ENCODE results near the gene RSPRY1. TPM values are rescaled to one million over a fixed set of nuclear protein-coding genes. Genes with fewer than 3 reads are reported as not detected.

Gene RSPRY1
- total and polyA plus RNA-seq, 2 of the 8 experiments (the other 6 are each of a cell fraction or from before 2014, with no cell fraction given): 11.5 to 32.5 TPM

DNA sequence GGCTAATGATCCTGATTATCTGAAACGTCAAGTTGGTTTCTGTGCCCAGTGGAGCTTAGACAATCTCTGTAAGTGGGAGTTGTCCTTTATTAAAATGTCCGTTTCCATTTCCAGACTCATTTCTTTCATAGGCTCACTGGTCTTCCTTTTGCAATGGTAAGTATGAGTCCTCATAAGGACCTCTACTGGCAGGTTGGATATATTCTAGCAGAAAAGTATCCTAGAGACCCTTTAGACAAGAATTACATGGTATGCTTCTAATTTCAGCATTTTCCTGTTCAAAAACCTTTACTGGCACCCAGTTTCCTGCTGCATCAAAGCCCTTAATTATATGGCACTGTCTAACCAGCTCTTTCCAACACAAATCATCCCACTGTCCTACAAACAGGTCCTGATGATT is 30.8 kb downstream of the RSPRY1 start:
- Histone ChIP-seq H4K91ac (replicated peaks; ENCODE audit: insufficient read length, low read length) (no peak overlapping the region), H2BK5ac (ENCODE audit: low read depth, low read length) (no peak overlapping the region), H3K4me2 (ENCODE audit: insufficient read depth in 1 of 2, low read depth in 2 of 2, low read length in 2 of 2) (no peak overlapping the region), H3K14ac (ENCODE audit: insufficient read length) (no peak overlapping the region), H3K79me2 (ENCODE audit: control insufficient read depth in 1 of 2, insufficient read depth in 2 of 2, low read length in 2 of 2) (no peaks in the 10 kb centered on the region), H3K79me1 (ENCODE audit: low read depth, low read length) (no peaks in the 10 kb centered on the region), H3K56ac (replicated peaks; ENCODE audit: insufficient read length, low read depth, low read length) (no peak overlapping the region), H3K4me3 (ENCODE audit: extremely low read depth in 1 of 4, insufficient read depth in 2 of 4, low read depth in 3 of 4, low read length in 4 of 4) (no peak overlapping the region), H3K27ac (ENCODE audit: low read depth, low read length) (no peak overlapping the region), H3K18ac (ENCODE audit: extremely low read depth, low read length) (no peak overlapping the region), H3K36me3 (ENCODE audit: control insufficient read depth in 2 of 4, insufficient read depth in 4 of 4, low read length in 3 of 4) (peaks cover 7 to 65% (median 30%) of the 10 kb centered on the region in 4 experiments; a peak in 7 of 8 replicates), H4K20me1 (replicated peaks in 1 of 2; ENCODE audit: control insufficient read depth in 1 of 2, insufficient read depth in 2 of 2, low read length in 2 of 2) (peaks cover 0 to 2% of the 10 kb centered on the region in 2 experiments), H3K4ac (replicated peaks; ENCODE audit: insufficient read length, low read depth, low read length) (no peak overlapping the region), H4K8ac (ENCODE audit: extremely low read depth, insufficient read depth, low read length) (no peak overlapping the region), H3K9me3 (ENCODE audit: insufficient read depth in 2 of 2, low read depth in 1 of 2, low read length in 1 of 2) (no peaks in the 10 kb centered on the region), H3K4me1 (replicated peaks in 1 of 4; ENCODE audit: control insufficient read depth in 3 of 4, insufficient read depth in 4 of 4, low read length in 3 of 4) (no peaks in the 10 kb centered on the region), H3K23me2 (ENCODE audit: low read depth, low read length) (no peaks in the 10 kb centered on the region), H3K23ac (ENCODE audit: insufficient read length) (no peak overlapping the region), H2BK20ac (ENCODE audit: low read length) (no peak overlapping the region), H2AFZ (ENCODE audit: low read length) (no peak overlapping the region), H2BK12ac (ENCODE audit: low read depth, low read length) (no peak overlapping the region), H3K27me3 (replicated peaks in 1 of 4; ENCODE audit: control insufficient read depth in 3 of 4, extremely low read depth in 1 of 4, insufficient read depth in 3 of 4, low read length in 3 of 4) (no peaks in the 10 kb centered on the region), H2BK15ac (ENCODE audit: low read length) (no peak overlapping the region), H4K5ac (ENCODE audit: insufficient read length, low read depth, low read length) (no peak overlapping the region), H3K9ac (replicated peaks in 1 of 4; ENCODE audit: extremely low read depth in 1 of 4, low read depth in 3 of 4, low read length in 3 of 4) (no peak overlapping the region), H2AK5ac (ENCODE audit: low read depth, low read length) (no peak overlapping the region), H2BK120ac (replicated peaks; ENCODE audit: low read depth, low read length) (no peak overlapping the region)
- FAIRE-seq (no peak), DNase-seq (ENCODE audit: low read depth in 1 of 2, low spot score in 2 of 2) (no peak)
- CTCF ChIA-PET (ENCODE audit: partially characterized antibody): interaction anchor here (1.1 kb wide), 1 partner anchor 12 kb away, joined by 4 read pairs; no protein-coding TSS in a partner anchor
- POLR2A ChIA-PET (ENCODE audit: partially characterized antibody): no interaction called here
- WGBS, 2 experiments (ENCODE audit: extremely low coverage in 1 of 2, insufficient coverage in 1 of 2, insufficient read length in 1 of 2, insufficient replicate concordance in 2 of 2, low coverage in 1 of 2, low lambda C conversion rate in 2 of 2, missing lambda C conversion rate in 1 of 2): 77% methylated on average over 2 of the region's 2 CpGs; no CpG with 5 or more reads in 1 of the 2 experiments
- TF ChIP-seq SP4 (IDR thresholded peaks at IDR 0.05; ENCODE audit: low read length) (no peak), EGR1 (IDR thresholded peaks at IDR 0.05; ENCODE audit: borderline replicate concordance, low read depth, low read length) (no peak), CHD2 (IDR thresholded peaks at IDR 0.05; ENCODE audit: low read length) (no peak), RNF2 (IDR thresholded peaks at IDR 0.05; ENCODE audit: borderline replicate concordance, low read depth, low read length, missing control alignments, poor library complexity, severe bottlenecking) (no peak), JUND (IDR thresholded peaks at IDR 0.05; ENCODE audit: low read length) (no peak), BRCA1 (IDR thresholded peaks at IDR 0.05; ENCODE audit: low read depth, low read length) (no peak), POLR2AphosphoS5 (IDR thresholded peaks at IDR 0.05; ENCODE audit: low read depth, low read length) (no peak), SP1 (IDR thresholded peaks at IDR 0.05; ENCODE audit: low read depth, low read length) (no peak), EP300 (IDR thresholded peaks at IDR 0.05; ENCODE audit: borderline replicate concordance in 1 of 2, low read depth in 2 of 2, low read length in 2 of 2) (no peak), NRF1 (IDR thresholded peaks at IDR 0.05; ENCODE audit: low read depth, low read length) (no peak), SIN3A (conservative IDR thresholded peaks at IDR 0.05 in 1 of 2, IDR thresholded peaks at IDR 0.05 in 1 of 2; ENCODE audit: low read depth in 1 of 2, low read length in 2 of 2) (no peak), CHD1 (IDR thresholded peaks at IDR 0.05; ENCODE audit: low read depth, low read length) (no peak), RAD21 (IDR thresholded peaks at IDR 0.05 in 1 of 2, conservative IDR thresholded peaks at IDR 0.05 in 1 of 2; ENCODE audit: low read depth in 2 of 2, low read length in 2 of 2) (no peak)
- TF ChIP-seq, protein P1, sequence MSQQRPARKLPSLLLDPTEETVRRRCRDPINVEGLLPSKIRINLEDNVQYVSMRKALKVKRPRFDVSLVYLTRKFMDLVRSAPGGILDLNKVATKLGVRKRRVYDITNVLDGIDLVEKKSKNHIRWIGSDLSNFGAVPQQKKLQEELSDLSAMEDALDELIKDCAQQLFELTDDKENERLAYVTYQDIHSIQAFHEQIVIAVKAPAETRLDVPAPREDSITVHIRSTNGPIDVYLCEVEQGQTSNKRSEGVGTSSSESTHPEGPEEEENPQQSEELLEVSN (IDR thresholded peaks at IDR 0.05): no peak

All from H1 (cell line).